GM13976 (cell line): ENCODE measurements around the gene S100A10.
A peak's percentile ranks its signal among the peaks of the same experiment; 100 is the strongest.

Source experiments
- DNase-seq: peaks from one replicate; pipeline ENCODE4 v3.0.0; 2012; ENCODE audit warnings: low spot score
- CTCF ChIP-seq: IDR thresholded peaks from 2 replicates; pipeline ENCODE4 v1.5.1; 2012; ENCODE audit warnings: borderline replicate concordance, mild to moderate bottlenecking; ENCODE audit not compliant: insufficient read depth; ENCODE audit errors: extremely low read depth, missing control alignments, control extremely low read depth
- in situ Hi-C: fragments of 300-500 bp; cut with MboI; formaldehyde crosslinking; loops from one replicate; pipeline ENCODE4 v1.12.0; 2022; ENCODE audit warnings: low sequenced_read_pairs, mixed read lengths, inconsistent platforms; ENCODE audit not compliant: unreplicated experiment

Gene S100A10

GRCh38 chr1:151993734-151994496 is at the start of gene S100A10:
Gene S100A10, minus strand, starts transcription at chr1:151993859. Its CDS starts 7,629 bp downstream, at chr1:151986230.
- in situ Hi-C loops, result loop anchor here (10.0 kb wide), 1 partner anchor 59 kb away; no protein-coding TSS in a partner anchor
- peak; percentile 58 for DNase-seq

GRCh38 chr1:152042030-152042429 is 48.4 kb upstream of the S100A10 start:
- DNase-seq, result no peak
- in situ Hi-C loops, result no loop called here
- no peak for TF ChIP-seq CTCF

More at GRCh38 chr1:151993734-151994496, at the start of gene S100A10:
- TF ChIP-seq CTCF, result no peak

GRCh38 chr1:152039886-152040285 is 46.2 kb upstream of the S100A10 start:
- no peak for DNase-seq
- in situ Hi-C loops, result no loop called here

GRCh38 chr1:152039461-152039860 is 45.8 kb upstream of the S100A10 start:
- DNase-seq, result no peak
- in situ Hi-C loops, result no loop called here
- TF ChIP-seq CTCF, result no peak

More at GRCh38 chr1:152039886-152040285, 46.2 kb upstream of the S100A10 start:
- TF ChIP-seq CTCF, result no peak

GRCh38 chr1:152038871-152039270 is 45.2 kb upstream of the S100A10 start:
- in situ Hi-C loops, result no loop called here
- DNase-seq, result no peak
- TF ChIP-seq CTCF, result no peak

- no peak for TF ChIP-seq CTCF
- in situ Hi-C loops, result no loop called here
- peak; percentile 70 for DNase-seq
Observed at GRCh38 chr1:152036267-152037216, 42.9 kb upstream of the S100A10 start, which contains the start of gene S100A11. Gene S100A11, minus strand, starts transcription at chr1:152037004. Its CDS starts 89 bp downstream, at chr1:152036915.
